Calu3 (cell line): ENCODE results near the gene PPP1R9A. TPM values are rescaled to one million over a fixed set of nuclear protein-coding genes. Genes with fewer than 3 reads are reported as not detected.

Source experiments
- BruUV-seq: library from RNA; stranded (reverse); fragments of 400-500 nt; replicated peaks from 2 replicates; lab custom pipeline; 2021; lab: Mats Ljungman, UMichigan
- CTCF ChIA-PET: fragments of 300-600 bp; sonication (Branson Sonifier 250); formaldehyde crosslinking; loops from one replicate; lab custom pipeline; 2022; ENCODE audit warnings: antibody characterized with exemption; lab: Charles Lee
- DNase-seq: peaks from one replicate; pipeline ENCODE4 v3.0.0; 2022
- H3K27ac Mint-ChIP-seq: one replicate; pipeline ENCODE4 v1.8.0; 2022; ENCODE audit warnings: mixed read lengths; ENCODE audit not compliant: unreplicated experiment
- H3K27me3 Mint-ChIP-seq: one replicate; pipeline ENCODE4 v1.8.0; 2022; ENCODE audit warnings: mixed read lengths; ENCODE audit not compliant: unreplicated experiment
- H3K36me3 Mint-ChIP-seq: one replicate; pipeline ENCODE4 v1.8.0; 2022; ENCODE audit warnings: mild to moderate bottlenecking, moderate library complexity, mixed read lengths; ENCODE audit not compliant: insufficient read depth, unreplicated experiment
- H3K4me1 Mint-ChIP-seq: one replicate; pipeline ENCODE4 v1.8.0; 2022; ENCODE audit warnings: mild to moderate bottlenecking, low read depth, mixed read lengths; ENCODE audit not compliant: unreplicated experiment
- H3K4me3 Mint-ChIP-seq: one replicate; pipeline ENCODE4 v1.8.0; 2022; ENCODE audit warnings: mild to moderate bottlenecking, low read depth, moderate library complexity, mixed read lengths; ENCODE audit not compliant: unreplicated experiment
- H3K9me3 Mint-ChIP-seq: one replicate; pipeline ENCODE4 v1.8.0; 2022; ENCODE audit warnings: low read depth, mixed read lengths; ENCODE audit not compliant: unreplicated experiment
- intact Hi-C: fragments of 100-400 bp; cut with micrococcal nuclease; formaldehyde crosslinking; loops from one replicate; pipeline ENCODE4 v1.10.0; 2022; ENCODE audit not compliant: unreplicated experiment
- total RNA-seq: library from RNA; stranded (reverse); gene quantifications from 2 replicates; pipeline ENCODE4 v1.2.3, GENCODE V29; 2022
- TF ChIP-seq, protein P1 (sequence below): fragments of 200-600 bp; IDR thresholded peaks from one replicate; pipeline ENCODE4 v1.8.0; 2022; ENCODE audit warnings: antibody characterized with exemption; ENCODE audit not compliant: unreplicated experiment

Gene PPP1R9A
- total RNA-seq, 1 experiment from 2014 or later = 19.4 TPM

DNA sequence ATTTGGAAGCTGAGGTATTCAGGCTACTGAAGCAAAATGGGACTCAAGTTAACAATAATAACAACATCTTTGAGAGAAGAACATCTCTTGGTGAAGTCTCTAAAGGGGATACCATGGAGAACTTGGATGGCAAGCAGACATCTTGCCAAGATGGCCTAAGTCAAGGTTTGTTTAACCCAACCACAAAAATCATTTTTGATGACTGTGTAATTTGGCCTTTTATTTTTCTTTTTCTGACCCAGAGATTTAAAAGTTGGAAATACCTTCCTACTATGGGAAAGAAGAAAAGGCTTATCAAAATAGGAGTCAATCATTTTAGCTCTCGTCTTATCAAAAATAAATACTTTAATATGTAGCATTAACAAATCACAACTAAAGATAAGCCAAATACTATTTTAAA lies 344.6 kb downstream of the PPP1R9A start:
- Mint-ChIP-seq H3K4me1 (no peaks in the 10 kb centered on the region), H3K9me3 (no peaks in the 10 kb centered on the region), H3K4me3 (no peak overlapping the region), H3K27ac (no peak overlapping the region), H3K27me3 (no peaks in the 10 kb centered on the region), H3K36me3 (no peaks in the 10 kb centered on the region)
- CTCF ChIA-PET = no interaction called here
- TF ChIP-seq, protein P1, sequence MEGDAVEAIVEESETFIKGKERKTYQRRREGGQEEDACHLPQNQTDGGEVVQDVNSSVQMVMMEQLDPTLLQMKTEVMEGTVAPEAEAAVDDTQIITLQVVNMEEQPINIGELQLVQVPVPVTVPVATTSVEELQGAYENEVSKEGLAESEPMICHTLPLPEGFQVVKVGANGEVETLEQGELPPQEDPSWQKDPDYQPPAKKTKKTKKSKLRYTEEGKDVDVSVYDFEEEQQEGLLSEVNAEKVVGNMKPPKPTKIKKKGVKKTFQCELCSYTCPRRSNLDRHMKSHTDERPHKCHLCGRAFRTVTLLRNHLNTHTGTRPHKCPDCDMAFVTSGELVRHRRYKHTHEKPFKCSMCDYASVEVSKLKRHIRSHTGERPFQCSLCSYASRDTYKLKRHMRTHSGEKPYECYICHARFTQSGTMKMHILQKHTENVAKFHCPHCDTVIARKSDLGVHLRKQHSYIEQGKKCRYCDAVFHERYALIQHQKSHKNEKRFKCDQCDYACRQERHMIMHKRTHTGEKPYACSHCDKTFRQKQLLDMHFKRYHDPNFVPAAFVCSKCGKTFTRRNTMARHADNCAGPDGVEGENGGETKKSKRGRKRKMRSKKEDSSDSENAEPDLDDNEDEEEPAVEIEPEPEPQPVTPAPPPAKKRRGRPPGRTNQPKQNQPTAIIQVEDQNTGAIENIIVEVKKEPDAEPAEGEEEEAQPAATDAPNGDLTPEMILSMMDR = no peak
- DNase-seq = no peak
- BruUV-seq = no TSS peak
- intact Hi-C loops = no loop called here

DNA sequence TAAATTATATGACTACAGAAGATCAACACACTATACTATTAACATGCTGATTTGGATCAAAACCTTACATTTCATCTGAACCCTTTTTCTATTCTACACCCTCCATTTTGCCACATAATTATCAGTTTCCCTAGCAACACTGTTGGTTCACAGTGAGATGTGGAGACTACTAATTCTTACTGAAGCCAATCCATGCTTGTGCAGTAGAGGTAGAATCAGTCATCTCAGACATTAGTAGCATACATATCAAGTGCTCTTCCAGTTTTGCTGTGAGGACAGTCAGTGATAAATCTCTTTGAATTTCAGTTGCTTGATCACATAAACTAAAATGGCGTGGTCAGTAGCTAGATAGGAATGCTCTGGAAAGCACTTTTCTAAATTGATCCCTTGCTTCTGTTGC lies 346.6 kb downstream of the PPP1R9A start:
- Mint-ChIP-seq H3K27me3 (no peaks in the 10 kb centered on the region), H3K27ac (no peak overlapping the region), H3K4me1 (no peaks in the 10 kb centered on the region), H3K36me3 (no peaks in the 10 kb centered on the region), H3K4me3 (no peak overlapping the region), H3K9me3 (no peaks in the 10 kb centered on the region)
- DNase-seq = no peak
- intact Hi-C loops = no loop called here
- no TSS peak for BruUV-seq
- CTCF ChIA-PET = no interaction called here
- TF ChIP-seq, protein P1 = no peak

DNA sequence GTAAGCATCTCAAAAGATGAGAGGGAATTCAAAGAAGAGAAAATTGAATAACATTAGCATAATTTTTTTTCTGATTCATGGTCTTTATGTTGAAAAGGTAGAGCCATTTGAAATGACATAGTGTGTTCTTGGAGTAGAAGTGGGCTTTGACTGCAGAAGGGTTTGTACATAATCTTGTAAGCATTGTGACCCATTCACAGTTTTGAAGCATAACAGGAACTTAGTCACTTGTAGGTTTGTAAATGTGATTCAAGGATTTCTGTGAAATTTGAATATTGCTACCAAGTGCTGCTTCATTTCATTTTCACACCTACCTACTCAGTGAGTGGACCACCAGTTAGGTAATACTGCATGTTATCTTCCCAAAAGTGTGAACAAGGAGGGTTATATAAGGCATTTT lies 348.3 kb downstream of the PPP1R9A start:
- BruUV-seq = no TSS peak
- Mint-ChIP-seq H3K4me3 (no peak overlapping the region), H3K27ac (no peak overlapping the region), H3K4me1 (no peaks in the 10 kb centered on the region), H3K36me3 (no peaks in the 10 kb centered on the region), H3K9me3 (no peaks in the 10 kb centered on the region), H3K27me3 (no peaks in the 10 kb centered on the region)
- intact Hi-C loops = no loop called here
- DNase-seq = no peak
- TF ChIP-seq, protein P1 = no peak
- CTCF ChIA-PET = no interaction called here

DNA sequence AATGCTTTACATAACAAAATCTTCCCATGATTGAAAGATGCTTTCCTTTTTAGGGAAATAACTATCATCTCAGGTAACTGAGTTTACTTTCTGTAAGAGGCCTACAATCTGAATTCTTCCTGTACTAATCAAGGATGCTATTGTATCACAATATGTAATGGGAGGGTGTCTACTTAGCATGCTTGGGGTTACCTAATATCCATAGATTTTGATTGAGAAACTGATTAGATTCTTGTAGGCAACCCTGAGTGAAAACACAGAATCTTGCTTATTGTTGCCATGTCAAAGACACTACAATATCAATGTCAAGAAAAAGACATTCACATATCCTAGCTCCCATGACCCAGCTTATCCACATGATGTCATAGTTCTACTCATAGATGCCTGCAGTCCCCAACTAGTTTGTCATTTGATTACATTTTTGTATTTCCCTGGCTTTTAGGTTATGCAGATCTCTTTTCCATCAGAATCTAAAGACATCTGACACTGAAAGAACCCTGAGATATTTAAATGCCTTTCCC lies 354.6 kb downstream of the PPP1R9A start:
- H3K27ac Mint-ChIP-seq = no peak overlapping the region
- DNase-seq = no peak
- CTCF ChIA-PET = no interaction called here
- no peaks in the 10 kb centered on the region for H3K9me3 Mint-ChIP-seq
- intact Hi-C loops = no loop called here
- no TSS peak for BruUV-seq
- H3K4me1 Mint-ChIP-seq = no peaks in the 10 kb centered on the region
- H3K4me3 Mint-ChIP-seq = no peak overlapping the region
- H3K36me3 Mint-ChIP-seq = no peaks in the 10 kb centered on the region
- no peaks in the 10 kb centered on the region for H3K27me3 Mint-ChIP-seq
- TF ChIP-seq, protein P1 = no peak
